HG03064 (cell line): ENCODE measurements around the gene PTPRC.

ENCODE experiments used
- ATAC-seq: cut with Tn5 transposase; IDR thresholded peaks from one replicate; pipeline ENCODE4 v1.9.1; 2021; ENCODE audit warnings: low read depth; ENCODE audit not compliant: unreplicated experiment

The PTPRC gene

DNA sequence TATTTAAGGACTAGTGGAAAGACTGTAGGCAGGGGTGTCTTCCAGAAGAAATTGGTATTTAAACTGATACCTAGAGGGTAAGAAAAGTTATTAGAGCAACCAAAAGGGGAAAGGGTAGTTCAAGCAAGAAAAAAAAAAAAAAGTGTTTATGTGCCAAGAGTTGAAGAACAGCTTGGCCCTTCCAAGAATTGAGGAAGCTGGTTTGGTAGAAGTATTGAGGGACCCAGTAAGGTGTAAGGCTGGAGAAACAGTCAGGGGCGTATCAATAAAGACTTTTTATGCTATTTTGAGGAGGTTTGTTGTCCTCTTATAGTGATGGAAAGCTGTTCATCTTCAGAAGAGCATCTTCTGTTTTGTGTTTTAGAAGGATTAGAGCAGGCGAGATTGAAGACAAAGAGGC is 108.3 kb downstream of the PTPRC start:
- no peak for ATAC-seq

DNA sequence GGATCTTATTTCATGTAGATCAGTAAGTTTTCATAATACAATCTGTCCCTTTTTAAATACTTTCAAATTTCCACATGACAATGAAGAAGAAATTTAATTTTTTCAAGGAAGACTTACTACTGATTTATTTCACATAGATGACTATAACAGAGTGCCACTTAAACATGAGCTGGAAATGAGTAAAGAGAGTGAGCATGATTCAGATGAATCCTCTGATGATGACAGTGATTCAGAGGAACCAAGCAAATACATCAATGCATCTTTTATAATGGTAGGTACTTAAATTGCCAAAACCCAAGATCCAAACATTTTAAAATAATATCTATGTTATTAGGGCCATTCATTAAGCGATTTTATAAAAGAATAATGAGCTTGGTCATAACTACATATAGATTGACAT is 110.4 kb downstream of the PTPRC start:
- ATAC-seq, result no peak

DNA sequence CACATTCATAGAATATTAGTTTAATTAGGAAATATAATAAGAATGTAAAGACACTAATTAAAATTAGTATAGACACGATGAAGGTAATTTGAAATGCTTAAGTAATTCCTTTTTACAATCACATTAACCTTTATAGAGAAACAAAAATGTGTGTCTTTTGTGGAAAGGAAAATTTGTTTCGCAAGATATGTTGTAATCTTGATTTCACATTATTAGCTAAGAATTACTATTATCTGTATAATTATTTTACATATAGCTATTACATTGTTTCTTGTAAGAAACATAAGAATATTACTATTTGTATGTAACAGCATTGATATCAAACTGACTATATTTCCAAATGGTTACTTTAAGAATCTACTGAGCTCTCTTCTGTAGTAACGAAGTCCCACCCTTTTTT is 111.2 kb downstream of the PTPRC start:
- no peak for ATAC-seq

DNA sequence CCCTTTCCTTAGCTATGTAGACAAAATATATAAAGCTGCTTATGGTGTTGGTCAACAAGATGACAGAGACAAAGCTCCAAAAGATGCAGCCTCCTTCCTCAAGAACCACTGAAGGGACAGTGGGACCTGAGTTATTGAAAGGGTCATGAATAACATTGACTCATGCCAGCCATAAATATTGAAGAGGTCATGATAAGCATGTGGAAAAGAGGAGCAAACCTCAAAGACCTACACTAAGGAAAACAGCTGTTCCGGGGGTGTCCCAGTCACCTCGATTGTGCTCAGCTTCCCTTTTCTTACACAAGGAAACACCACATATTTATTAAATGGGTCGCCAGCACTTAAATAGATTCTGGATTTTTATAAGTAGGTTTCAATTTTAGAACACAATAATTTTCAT is 112.9 kb downstream of the PTPRC start:
- no peak for ATAC-seq

DNA sequence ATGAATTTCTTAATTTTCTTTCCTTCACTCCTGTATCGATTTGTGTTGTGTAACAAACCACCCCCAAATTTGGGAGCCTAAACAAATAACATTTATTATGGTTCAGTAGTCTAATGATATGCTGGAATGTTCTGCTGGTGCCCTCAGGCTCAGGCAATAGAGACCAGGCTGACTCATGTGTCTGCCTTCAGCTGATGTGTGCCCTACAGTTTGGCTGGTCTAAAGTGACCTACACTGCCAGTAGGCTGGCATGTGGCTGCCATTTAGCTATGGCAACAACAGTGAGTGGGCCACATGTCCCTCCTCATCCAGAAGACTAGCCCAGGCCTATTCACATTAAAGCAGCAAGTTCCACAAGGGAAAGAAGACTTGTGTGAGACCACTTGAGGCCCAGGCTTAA is 115.8 kb downstream of the PTPRC start:
- ATAC-seq, result no peak

DNA sequence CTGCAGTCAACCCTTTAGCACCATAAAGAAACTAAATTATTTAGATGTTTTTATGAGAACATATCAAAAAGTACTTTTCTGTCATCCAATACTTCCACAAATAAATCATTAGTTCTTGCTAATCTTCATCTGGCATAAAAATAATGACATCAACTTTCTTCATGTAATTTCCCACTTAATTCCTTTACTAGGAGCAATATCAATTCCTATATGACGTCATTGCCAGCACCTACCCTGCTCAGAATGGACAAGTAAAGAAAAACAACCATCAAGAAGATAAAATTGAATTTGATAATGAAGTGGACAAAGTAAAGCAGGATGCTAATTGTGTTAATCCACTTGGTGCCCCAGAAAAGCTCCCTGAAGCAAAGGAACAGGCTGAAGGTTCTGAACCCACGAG is 116.9 kb downstream of the PTPRC start:
- no peak for ATAC-seq

DNA sequence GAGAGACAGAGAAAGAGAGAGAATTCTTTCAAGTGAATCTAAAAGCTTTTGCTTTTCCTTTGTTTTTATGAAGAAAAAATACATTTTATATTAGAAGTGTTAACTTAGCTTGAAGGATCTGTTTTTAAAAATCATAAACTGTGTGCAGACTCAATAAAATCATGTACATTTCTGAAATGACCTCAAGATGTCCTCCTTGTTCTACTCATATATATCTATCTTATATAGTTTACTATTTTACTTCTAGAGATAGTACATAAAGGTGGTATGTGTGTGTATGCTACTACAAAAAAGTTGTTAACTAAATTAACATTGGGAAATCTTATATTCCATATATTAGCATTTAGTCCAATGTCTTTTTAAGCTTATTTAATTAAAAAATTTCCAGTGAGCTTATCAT is 117.6 kb downstream of the PTPRC start:
- ATAC-seq, result no peak

DNA sequence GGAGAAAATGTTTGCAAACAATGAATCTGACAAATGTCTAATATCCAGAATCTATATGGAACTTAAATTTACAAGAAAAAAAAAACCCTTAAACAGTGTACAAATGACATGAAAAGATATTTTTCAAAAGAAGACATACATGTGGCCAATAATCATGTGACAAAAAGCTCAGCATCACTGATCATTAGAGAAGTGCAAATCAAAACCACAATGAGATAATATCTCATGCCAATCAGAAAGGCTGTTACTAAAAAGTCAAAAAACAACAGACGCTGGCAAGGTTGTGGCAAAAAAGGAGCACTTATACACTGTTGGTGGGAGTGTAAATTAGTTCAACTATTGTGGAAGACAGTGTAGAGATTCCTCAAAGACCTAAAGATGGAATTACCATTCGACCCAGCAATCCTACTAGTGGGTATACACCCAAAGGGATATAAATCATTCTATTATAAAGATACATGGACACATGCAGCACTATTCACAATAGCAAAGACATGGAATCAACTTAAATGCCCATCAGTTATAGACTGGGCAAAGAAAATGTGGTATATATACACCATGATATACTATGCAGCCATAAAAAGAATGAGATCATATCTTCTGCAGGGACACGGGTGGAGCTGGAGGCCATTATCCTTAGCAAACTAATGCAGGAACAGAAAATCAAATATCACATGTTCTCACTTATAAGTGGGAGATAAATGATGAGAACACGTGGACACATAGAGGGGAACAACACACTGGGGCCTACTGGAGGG is 123.2 kb downstream of the PTPRC start:
- ATAC-seq, result no peak

DNA sequence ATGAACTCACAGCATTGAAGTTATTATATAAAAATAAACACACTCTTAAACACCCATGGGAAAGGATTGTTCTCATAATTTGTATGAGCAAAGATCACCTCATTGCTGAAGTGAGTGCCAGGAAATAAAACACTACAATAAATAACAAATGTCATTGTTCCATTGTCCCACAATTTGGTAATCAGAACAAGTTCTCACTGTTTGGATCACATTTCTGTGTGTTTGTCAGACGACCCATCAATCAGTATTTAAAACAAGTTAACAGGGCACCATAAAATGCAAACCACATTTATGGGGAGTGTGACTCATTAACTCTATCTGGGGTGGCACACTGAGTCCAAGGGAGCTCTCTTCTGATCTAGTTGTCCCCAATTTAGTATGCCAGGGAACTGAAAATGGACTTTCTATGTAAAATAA is 124.5 kb downstream of the PTPRC start:
- no peak for ATAC-seq

DNA sequence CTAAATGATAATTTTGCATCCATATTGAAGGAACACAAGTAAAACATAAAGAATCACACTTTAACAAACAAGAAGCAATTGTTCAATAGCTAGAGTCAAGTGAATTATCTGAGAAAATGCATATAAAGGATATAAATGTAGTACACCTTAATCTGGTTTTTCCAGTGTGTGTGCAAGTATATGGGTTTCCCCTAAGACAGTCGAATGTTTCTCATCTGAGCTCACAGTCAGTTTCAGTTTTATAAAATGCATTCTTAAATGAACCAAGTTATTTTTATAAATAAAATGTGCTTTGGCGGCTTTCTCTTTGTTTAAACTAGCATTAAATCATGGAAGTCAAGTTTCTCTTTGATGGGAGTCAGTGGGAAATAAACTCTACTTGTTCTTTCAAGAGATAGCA is 125.9 kb downstream of the PTPRC start:
- no peak for ATAC-seq

DNA sequence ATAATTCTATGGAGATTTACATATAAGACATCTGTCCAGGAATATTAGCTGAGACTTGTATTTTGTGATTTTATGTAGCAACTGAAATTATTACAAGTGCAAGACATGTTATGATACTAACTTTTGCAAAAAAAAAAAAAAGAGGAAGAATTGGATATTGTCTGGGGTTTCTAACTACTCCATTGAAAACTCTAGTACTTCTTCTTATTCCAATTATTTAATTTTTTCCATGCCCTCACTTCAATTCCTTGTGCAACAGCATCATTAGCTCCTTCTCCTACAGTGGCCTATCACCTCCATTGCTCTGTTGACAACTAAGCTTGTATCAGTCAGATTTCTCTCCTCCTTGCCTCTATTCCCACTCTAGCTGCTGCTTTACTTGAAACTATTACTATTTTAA is 126.6 kb downstream of the PTPRC start:
- ATAC-seq, result no peak

DNA sequence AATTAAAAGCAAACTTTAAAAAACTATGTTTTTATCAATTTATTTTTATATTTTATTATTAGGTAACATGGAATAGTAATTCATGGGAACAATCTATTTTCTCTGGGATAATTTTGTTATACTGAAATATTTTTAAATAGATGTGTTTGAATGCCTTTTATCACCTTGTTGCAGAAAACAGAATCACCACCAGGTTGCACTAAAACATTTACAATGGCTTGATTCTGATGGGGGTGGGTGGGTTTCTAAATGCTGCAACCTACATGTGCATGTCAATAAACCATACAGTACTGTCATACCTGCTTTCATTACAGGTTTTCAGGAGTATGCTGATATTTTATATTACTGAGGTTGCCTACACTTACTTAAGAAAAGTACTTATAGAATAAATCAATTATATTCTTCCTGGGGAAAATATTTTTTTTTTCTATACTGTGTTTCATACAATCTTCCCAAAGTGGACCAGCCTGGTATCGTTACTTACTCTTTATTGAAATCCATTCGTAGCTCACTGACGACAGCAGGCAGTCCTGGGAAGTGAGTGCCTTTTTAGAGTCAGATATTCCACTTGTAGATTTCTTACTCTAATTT is 132.8 kb downstream of the PTPRC start:
- ATAC-seq, result no peak

DNA sequence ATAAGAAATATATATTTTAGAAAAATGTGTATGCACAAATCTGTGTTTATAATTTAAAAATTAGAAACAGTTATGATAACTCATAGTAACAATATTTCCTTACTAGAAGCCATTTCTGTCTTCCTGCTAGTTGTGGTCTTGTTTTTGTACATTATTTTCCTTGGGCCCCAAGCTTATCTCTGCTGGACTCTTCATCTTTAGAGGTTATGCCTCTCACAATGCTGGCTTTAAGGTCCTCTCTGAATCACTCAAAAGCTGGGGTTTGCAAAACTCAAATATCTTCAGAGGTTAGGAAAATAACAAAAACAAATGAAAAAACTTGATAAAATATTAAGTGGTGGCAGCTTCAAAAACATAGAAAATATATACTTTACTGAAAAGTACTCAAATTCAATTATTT is 133.8 kb downstream of the PTPRC start:
- ATAC-seq, result no peak

DNA sequence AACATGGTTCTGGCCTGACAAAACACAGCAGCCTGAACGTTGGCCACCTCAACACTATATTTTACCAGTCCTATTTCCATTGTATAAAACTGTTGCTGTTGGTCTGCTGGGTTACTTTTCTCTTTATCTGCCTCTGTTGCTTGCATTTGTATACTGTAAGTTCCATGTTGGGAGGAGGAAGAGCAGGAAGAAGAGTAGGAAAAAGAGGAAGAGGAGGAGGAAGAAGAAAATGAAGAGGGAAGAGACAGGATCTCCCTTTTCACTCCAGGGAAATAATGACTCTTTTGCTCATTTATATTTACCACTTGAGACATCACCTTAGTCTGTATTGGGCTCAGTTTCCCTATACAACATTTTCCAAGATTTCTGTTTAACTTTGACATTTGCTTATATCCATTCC is 134.2 kb downstream of the PTPRC start:
- ATAC-seq, result no peak

DNA sequence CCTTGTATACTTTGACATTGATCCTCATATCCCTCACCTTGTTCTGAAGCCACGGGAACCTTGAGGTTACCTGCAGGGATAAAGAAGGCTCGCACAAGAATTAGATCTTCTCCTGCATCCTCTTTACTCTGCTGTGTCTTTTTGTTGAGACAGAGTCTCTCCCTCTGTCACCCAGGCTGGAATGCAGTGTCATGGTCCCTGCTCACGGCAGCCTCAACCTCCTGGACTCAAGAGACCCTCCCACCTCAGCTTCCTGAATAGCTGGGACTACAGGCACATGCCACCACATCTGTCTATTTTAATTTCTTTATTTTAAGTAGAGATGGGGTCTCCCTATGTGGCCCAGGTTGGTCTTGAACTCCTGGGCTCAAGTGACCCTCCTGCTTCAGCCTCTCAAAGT is 134.7 kb downstream of the PTPRC start:
- no peak for ATAC-seq

DNA sequence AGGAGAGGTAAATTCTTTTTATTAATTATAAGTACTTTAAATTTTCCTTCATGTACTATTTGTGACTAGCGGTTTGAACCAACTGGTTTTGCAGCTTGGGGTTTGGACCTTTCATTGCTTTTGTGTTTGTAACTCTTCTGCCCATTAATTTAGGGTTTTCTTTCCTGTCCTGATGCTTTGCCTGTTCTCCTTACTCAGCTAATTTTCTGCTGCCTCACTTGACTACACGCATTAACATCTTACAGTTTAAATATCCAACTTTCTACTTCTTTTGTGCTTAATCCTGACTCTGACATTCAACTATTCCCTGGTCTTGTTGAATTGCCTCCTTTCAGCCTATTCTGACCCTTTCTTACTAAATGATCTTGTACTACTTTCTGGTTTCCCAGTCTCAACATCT is 135.6 kb downstream of the PTPRC start:
- ATAC-seq, result no peak

DNA sequence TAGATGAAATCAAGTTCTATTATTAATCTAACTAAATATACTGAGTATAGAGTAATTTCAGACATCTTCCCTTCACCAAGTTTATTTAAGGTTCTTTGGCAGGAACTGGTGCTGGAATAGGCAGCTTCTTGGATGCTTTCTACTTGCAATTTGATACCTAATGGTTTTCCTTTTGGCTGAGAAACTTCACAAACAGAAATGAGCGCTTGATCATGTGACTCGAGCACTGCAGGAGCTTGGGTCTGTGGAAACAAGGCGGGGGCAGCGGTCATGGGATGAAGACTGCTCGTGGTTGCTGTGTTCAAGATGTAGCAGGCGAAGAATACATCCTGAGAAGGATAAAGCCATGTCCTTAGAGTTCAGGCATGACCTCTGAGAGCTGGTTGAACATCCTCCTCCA is 136.8 kb downstream of the PTPRC start:
- no peak for ATAC-seq

DNA sequence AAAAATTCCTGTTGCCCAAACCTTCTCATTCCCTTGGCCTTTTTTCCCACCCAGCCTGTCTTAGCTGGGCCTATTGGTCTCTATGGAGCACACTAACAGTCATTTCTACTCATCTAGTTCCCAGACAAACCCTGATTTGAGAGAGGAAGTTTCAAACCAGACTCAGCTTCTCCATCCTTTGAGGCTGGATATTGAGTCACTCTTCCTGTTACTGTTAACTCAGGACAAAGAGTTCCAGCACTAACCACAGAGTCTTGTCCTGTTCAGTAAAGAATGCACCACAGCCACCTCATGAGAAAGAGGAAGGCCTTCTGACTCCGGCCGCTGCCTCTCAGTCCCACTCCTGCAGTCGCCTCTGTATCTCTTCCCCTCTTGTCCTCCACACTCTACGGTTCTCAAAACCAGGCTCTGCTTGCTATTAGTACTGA is 137.8 kb downstream of the PTPRC start:
- ATAC-seq, result no peak

DNA sequence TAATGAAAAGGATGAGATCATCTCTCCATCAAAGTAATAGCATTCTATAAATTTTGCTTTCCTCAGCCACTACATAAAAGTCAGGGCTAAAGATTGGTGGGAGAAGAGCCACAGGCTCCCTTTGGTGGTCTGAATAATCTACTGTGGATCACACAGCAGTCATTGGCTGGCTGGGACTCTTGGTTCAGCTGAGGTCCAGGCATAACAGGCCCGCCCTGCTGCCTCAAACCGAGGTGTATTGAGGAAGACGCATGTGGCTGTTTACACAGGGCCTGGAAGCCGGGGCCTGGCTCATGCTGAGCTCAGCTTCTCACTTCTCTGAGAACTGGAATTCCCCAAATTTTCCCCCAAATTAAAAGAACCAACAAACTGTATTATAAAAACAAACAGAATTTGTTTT is 139.2 kb downstream of the PTPRC start:
- ATAC-seq, result no peak

DNA sequence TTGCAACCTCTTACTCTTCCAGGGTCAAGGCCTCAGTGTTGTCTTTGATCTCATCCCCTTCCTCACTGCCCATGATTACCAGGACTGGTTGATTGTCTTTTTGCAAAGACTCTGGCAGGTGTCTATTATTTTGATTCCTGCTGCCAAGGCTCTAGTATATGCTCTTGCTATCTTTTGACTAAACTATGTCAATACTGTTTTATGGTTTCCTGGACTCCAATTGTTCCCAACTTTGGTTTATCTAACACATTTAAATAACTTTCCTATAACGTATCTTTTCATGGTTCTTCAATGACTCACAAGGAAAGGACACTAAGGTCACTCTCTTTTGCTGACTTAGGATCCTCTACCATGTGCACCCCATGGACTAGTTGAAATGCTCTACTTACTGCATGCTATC is 141.5 kb downstream of the PTPRC start:
- ATAC-seq, result no peak

DNA sequence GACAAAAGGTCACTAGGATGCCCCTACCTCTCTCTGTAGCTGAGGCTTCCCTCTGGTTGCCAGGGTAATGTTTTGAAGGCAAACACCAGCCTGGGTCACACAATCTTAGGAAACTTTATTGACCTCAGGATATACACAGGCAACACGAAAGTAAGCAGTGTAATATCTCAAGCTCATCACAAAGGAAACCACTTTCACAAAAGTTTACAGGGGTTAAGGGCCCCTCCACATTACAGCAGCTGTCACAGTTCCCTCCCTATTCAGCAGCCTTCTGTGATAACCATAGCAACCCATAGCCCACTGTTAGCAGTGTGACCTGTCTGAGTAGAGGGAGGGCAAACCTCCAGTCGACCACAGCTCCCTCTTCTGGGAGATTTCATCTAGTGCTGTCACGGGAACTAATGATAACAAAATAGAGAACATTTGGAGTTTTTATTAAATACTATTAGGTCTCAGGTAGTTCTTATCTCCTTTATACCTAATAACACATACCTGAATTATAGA is 149.8 kb downstream of the PTPRC start:
- peak; percentile 70 for ATAC-seq

DNA sequence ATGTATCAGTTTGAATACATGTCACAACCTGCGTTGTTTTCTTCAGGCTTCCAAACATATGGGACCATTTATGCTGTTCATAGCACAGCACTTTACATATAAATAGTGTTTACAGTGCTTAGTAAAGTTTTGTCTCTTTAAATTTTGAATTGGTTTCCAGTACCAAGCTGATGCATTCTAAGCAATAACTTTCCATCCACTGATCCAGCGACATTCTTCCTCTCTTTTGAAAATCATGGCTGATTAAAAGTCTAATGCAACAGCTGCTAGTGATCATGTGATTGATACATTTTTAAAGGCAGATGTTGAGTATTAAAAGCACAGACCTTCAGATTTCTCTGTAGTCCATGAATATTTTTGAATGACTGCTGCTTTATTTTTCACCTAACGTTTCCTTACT is 154.9 kb downstream of the PTPRC start:
- ATAC-seq, result no peak
